Endothelial cell (in vitro differentiated cells): ENCODE measurements around the gene AMMECR1L. TPM values are rescaled to one million over a fixed set of nuclear protein-coding genes. Genes with fewer than 3 reads are reported as not detected.
"Not testable (repeated sequence)": the region's sequence is repeated elsewhere in the genome, so short reads cannot be mapped to it uniquely, and the experiment has no call there.

Experiments
- DNase-seq: peaks from one replicate; pipeline ENCODE4 v3.0.0; 2021; ENCODE audit warnings: low spot score
- H3K27ac Mint-ChIP-seq: one replicate; pipeline ENCODE4 v1.8.0; 2021; ENCODE audit warnings: mixed read lengths, inconsistent platforms; ENCODE audit not compliant: unreplicated experiment
- H3K27me3 Mint-ChIP-seq: one replicate; pipeline ENCODE4 v1.8.0; 2021; ENCODE audit warnings: mild to moderate bottlenecking, moderate library complexity, mixed read lengths, inconsistent platforms; ENCODE audit not compliant: unreplicated experiment
- H3K36me3 Mint-ChIP-seq: one replicate; pipeline ENCODE4 v1.8.0; 2021; ENCODE audit warnings: mild to moderate bottlenecking, low read depth, mixed read lengths, inconsistent platforms; ENCODE audit not compliant: unreplicated experiment
- H3K4me1 Mint-ChIP-seq: one replicate; pipeline ENCODE4 v1.8.0; 2021; ENCODE audit warnings: mild to moderate bottlenecking, mixed read lengths, inconsistent platforms; ENCODE audit not compliant: unreplicated experiment
- H3K4me3 Mint-ChIP-seq: one replicate; pipeline ENCODE4 v1.8.0; 2021; ENCODE audit warnings: mild to moderate bottlenecking, mixed read lengths, inconsistent platforms; ENCODE audit not compliant: unreplicated experiment
- H3K9me3 Mint-ChIP-seq: one replicate; pipeline ENCODE4 v1.8.0; 2021; ENCODE audit warnings: mixed read lengths, inconsistent platforms; ENCODE audit not compliant: unreplicated experiment
- total RNA-seq: library from RNA; stranded (reverse); fragmentation: NEBNext Ultra II Directional; extraction: Animal tissue kit (Norgen Biotek cat#: 25700); gene quantifications from one replicate; pipeline ENCODE4 v1.2.1, GENCODE V29; 2021; ENCODE audit not compliant: unreplicated experiment
- TF ChIP-seq, protein P1 (sequence below): fragments of 200-600 bp; sonication (generic); IDR thresholded peaks from one replicate; pipeline ENCODE4 v1.5.0; 2021; ENCODE audit warnings: antibody characterized with exemption; ENCODE audit not compliant: unreplicated experiment

The AMMECR1L gene
- total RNA-seq, 1 donor from 2014 or later = 26.3 TPM

DNA sequence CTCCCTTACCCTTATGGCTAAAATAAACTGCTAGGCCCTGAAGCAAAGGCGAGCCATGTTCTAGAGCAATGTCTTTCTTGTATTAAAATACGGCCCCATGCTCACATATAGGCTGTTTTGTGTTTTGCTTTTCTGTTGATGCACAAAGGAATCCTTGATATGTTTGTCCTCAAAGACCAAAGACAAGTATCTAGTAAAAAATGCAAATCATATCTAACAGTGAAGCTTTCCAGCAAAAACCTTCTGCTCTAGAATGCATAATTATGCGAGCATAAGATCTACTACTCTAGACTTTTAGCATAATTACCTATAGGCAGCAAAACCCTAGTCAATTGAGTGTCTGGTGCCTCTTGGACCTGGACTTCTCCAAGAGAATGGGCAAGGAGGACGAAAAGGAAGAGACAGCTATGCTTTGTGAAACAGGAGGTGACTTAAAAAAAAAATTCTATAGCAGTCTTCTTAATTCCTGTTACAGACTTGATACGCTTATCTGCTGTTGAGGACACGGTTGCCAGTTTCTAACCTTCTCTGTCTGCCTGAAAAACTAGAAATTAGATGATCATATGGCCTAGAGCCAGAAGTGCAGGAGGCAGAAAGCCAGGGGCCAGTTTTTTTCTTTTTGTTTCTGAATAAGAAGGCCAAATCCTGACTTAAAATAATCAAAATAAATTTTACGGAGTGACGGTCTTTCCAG, 1.5 kb upstream of the AMMECR1L start:
- Mint-ChIP-seq H3K4me3 (peak overlapping the region; percentile 93), H3K27ac (peak overlapping the region; percentile 88), H3K4me1 (peaks cover 21% of the 10 kb centered on the region), H3K9me3 (no peaks in the 10 kb centered on the region), H3K36me3 (peaks cover 17% of the 10 kb centered on the region), H3K27me3 (peaks cover 17% of the 10 kb centered on the region)
- no peak for DNase-seq
- TF ChIP-seq, protein P1, sequence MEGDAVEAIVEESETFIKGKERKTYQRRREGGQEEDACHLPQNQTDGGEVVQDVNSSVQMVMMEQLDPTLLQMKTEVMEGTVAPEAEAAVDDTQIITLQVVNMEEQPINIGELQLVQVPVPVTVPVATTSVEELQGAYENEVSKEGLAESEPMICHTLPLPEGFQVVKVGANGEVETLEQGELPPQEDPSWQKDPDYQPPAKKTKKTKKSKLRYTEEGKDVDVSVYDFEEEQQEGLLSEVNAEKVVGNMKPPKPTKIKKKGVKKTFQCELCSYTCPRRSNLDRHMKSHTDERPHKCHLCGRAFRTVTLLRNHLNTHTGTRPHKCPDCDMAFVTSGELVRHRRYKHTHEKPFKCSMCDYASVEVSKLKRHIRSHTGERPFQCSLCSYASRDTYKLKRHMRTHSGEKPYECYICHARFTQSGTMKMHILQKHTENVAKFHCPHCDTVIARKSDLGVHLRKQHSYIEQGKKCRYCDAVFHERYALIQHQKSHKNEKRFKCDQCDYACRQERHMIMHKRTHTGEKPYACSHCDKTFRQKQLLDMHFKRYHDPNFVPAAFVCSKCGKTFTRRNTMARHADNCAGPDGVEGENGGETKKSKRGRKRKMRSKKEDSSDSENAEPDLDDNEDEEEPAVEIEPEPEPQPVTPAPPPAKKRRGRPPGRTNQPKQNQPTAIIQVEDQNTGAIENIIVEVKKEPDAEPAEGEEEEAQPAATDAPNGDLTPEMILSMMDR = no peak

DNA sequence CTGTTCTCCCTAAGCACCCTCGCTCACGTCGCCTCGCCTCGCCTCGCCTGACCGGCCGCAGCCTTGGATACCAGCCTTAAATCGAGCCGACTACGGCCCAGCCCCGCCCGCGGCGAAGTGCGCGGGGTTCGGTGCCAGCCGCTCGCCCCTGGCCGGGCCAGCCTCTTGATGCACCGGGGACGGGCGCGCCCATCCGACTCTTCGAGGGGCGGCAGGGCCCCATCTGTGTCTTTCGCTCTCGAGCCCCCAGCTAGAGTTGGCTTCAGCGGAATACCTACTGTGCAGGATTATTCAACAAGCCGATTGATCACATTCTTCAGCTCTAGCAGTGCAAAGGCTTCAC, 808 bp upstream of the AMMECR1L start:
- not testable (repeated sequence) for H3K27ac Mint-ChIP-seq, H3K9me3 Mint-ChIP-seq, DNase-seq
- peak overlapping the region; percentile 82 for H3K4me3 Mint-ChIP-seq
- peaks cover 17% of the 10 kb centered on the region for H3K36me3 Mint-ChIP-seq
- peaks cover 14% of the 10 kb centered on the region for H3K27me3 Mint-ChIP-seq
- H3K4me1 Mint-ChIP-seq = peaks cover 21% of the 10 kb centered on the region

DNA sequence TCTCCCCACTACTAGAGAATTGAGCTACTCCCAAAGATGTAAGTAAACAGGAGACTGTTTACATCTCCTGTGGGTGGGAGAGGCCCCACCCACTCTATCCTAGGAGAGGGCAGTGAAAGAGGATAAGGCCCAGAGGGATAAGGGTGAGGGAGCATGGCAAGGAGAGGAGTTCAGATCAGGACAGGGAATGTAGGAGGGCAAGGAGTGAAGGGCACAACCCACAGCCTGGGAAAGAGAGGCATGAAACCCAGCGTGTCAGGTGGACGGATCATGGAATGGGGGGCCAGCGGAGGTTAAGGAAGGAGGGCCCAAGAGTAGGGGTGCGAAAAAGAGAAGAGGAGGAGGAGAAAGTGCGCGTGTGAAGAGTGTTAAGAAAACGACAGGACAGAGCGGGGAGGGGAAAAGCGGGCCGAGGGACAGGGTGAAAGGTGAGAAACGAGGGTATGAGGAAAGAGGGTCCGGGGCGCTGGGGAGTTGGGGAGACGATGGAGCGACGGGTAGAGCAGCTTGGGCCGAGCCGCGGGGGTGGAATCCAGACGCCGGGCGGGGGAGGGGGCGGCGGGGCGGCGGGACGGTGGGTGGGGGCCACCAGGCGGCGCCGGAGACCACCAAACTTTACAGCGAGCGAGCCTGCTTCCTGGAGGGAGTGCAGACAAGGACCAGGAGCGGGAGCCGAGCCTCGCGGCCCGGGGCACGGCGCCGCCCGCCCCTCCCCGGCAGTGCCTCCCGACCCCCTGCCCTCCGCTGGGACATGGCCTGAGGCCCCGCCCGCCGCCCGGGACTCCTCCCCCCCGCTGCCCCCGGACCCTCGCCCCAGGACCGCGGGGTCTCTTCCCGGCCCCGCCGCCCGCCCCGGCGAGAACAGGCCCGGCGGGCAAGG, 655 bp downstream of the AMMECR1L start:
- peak overlapping the region; percentile 96 for H3K4me3 Mint-ChIP-seq
- peaks cover 14% of the 10 kb centered on the region for H3K27me3 Mint-ChIP-seq
- H3K36me3 Mint-ChIP-seq = peaks cover 23% of the 10 kb centered on the region
- peak; percentile 57 for DNase-seq
- H3K4me1 Mint-ChIP-seq = peaks cover 21% of the 10 kb centered on the region
- not testable (repeated sequence) for H3K9me3 Mint-ChIP-seq
- peak overlapping the region; percentile 71 for H3K27ac Mint-ChIP-seq

DNA sequence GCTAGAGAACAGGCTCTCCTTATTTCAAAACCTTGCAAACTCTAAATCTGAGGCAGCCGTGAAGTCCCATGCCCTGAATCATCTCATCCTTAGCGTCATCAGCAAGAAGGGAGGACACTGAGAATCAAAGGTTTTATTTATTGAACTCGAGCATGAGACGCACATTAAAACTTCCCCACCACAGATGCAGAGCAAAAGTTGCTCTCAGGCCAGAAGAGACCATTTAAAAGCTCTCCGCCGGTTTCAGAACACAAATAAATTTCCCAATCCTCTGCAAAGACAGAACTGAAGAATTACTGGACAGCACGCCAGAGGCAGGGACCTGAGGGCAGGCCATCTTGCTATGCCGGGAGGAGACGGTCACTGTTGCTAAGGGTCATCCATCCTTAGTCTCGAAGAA, 1.3 kb downstream of the AMMECR1L start:
- Mint-ChIP-seq H3K4me1 (peaks cover 21% of the 10 kb centered on the region), H3K36me3 (peaks cover 27% of the 10 kb centered on the region), H3K9me3 (no peaks in the 10 kb centered on the region), H3K27ac (peak overlapping the region; percentile 71), H3K27me3 (peaks cover 14% of the 10 kb centered on the region), H3K4me3 (peak overlapping the region; percentile 96)
- DNase-seq = no peak
- TF ChIP-seq, protein P1 = no peak

DNA sequence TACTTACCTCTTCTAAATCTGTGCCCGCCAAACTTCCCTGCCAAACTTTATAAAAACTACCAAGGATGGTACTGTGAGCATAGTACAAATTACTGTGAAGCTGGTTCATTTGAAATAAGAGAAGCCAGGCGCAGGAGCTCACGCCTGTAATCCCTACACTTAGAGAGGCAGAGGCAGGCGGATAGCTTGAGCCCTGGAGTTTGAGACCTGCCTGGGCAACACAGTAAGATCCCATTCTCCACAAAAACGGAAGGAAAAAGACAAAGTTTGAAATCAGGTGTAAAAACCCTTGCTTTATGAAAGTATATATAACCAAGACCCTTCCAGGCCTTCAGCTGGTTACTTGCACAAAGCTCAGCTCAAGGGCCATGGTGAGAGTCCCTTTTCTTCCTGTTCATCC, 5.9 kb downstream of the AMMECR1L start:
- no peak overlapping the region for H3K27ac Mint-ChIP-seq

More for the DNA sequence above, 5.9 kb downstream of the AMMECR1L start:
- no peak for DNase-seq
- peaks cover 15% of the 10 kb centered on the region for H3K4me1 Mint-ChIP-seq
- peaks cover 30% of the 10 kb centered on the region for H3K36me3 Mint-ChIP-seq
- no peaks in the 10 kb centered on the region for H3K9me3 Mint-ChIP-seq
- TF ChIP-seq, protein P1 = no peak
- H3K4me3 Mint-ChIP-seq = no peak overlapping the region
- peaks cover 15% of the 10 kb centered on the region for H3K27me3 Mint-ChIP-seq
